Measurements from ENCODE around the gene PEX1.

The PEX1 gene

DNA sequence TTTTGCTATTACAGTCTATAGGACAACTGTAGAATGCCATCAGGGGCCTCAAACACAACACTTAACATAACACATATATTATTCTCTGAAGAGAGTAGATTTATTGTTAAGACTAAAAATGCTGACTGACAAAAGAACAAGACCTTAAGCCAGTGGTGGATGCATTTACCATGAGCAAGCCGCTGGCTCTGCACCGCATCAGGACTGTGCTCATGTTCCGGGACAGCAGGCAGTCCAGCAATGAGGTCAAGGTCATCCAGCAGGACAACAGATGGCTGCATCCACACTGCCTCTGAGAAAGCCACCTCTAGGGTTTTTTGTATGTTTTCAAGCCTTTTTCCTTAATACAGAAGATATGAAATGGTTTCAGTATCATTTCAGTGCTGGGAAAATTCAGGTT lies 23.8 kb downstream of the PEX1 start:
- TF ChIP-seq, protein P1, sequence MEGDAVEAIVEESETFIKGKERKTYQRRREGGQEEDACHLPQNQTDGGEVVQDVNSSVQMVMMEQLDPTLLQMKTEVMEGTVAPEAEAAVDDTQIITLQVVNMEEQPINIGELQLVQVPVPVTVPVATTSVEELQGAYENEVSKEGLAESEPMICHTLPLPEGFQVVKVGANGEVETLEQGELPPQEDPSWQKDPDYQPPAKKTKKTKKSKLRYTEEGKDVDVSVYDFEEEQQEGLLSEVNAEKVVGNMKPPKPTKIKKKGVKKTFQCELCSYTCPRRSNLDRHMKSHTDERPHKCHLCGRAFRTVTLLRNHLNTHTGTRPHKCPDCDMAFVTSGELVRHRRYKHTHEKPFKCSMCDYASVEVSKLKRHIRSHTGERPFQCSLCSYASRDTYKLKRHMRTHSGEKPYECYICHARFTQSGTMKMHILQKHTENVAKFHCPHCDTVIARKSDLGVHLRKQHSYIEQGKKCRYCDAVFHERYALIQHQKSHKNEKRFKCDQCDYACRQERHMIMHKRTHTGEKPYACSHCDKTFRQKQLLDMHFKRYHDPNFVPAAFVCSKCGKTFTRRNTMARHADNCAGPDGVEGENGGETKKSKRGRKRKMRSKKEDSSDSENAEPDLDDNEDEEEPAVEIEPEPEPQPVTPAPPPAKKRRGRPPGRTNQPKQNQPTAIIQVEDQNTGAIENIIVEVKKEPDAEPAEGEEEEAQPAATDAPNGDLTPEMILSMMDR (conservative IDR thresholded peaks at IDR 0.05): no peak
- H3K27ac ChIP-seq: no peak overlapping the region

DNA sequence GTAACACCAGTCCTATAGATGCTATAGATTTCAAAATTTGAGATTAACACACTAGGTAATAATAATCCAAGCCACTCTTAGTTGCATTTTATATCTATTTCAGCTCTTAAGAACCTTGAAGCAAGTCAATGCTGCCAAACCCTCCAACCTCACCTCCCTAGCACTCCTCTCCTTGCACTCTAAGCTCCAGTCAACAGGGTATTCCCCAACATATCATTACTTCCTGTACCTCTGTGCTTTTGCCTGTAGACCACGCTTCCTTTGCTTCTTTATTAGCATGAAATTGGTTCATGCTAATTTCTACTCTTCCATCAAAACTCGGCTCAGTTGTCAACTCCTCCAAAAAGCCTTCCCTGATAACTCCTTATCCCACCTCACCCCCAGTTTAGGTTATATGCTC lies 24.6 kb downstream of the PEX1 start:
- H3K27ac ChIP-seq: no peak overlapping the region
- TF ChIP-seq, protein P1 (conservative IDR thresholded peaks at IDR 0.05): no peak

DNA sequence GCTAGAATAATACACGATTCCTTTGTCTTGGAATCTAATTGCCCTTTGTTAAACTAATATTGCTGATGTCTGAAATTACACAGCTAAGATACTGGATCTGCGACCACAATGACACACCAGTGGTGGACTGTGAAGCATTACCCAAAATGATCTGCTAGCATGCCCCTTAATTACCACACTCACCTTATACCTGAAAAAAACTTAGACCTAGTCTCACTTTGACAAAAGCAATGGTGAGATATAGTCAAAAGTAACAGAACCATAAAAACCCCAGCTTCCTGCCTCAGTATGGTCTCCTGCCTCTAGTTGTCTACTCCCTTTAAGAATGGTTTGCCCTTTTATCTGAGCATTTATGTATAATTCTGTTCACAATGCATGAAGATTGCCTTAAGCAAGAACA lies 29.8 kb downstream of the PEX1 start:
- no peak overlapping the region for H3K27ac ChIP-seq
- TF ChIP-seq, protein P1 (conservative IDR thresholded peaks at IDR 0.05): no peak

DNA sequence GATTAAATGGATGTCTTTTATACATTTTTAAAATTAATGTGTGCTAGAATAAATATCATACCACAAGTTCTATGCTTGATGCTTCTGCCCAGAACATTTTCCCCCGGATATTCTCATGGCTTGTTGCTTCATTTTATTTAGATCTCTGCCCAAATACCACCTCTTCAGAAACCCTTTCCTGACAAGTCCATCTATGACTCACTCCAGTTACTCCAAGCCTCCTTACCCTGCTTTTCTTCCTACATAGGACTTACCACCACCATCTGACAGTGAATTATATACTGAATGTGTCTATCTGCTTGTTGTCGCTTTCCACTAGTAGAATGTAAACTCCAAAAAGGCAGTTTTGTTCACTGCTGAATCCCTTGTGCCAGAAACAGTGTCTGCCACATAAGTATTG lies 31.4 kb downstream of the PEX1 start:
- TF ChIP-seq, protein P1 (conservative IDR thresholded peaks at IDR 0.05): no peak
- no peak overlapping the region for H3K27ac ChIP-seq

DNA sequence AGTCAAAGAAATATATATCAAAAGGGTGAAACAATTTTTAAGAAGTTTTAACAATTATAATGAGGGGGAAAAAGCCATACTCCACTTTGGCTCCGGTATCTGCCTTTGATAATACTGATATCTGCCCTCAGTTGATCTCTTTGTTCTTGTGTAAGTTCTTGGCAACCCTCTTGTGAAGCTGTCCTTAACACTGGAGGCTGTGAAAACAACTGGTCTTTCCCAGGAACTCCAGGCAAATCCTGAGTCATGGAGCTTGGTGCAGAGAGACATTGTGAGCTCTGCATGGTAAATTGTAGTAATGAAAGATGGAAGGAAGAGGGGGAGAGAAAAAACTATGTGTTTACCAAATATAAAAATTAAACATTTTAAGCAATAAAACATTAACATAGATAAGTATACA lies 38.7 kb downstream of the PEX1 start:
- TF ChIP-seq, protein P1 (conservative IDR thresholded peaks at IDR 0.05): no peak
- no peak overlapping the region for H3K27ac ChIP-seq

DNA sequence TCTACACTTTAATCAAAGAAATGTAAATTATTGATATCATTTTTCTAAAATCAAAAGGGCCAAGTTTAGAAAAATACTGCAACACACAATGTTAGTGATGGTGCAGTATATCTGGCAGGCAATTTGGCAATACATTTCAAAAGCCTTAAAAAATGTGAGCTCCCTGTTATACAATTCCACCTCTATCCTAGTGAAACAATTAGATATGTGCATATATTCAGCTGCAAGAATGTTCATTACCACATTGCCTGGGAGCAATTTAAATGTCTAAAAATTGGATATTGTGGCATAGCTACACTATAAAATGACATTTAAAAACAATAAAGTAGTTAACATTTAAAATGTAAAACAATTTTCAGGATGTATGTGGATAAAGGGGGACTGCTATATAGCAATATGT lies 40.5 kb downstream of the PEX1 start:
- TF ChIP-seq, protein P1 (conservative IDR thresholded peaks at IDR 0.05): no peak

DNA sequence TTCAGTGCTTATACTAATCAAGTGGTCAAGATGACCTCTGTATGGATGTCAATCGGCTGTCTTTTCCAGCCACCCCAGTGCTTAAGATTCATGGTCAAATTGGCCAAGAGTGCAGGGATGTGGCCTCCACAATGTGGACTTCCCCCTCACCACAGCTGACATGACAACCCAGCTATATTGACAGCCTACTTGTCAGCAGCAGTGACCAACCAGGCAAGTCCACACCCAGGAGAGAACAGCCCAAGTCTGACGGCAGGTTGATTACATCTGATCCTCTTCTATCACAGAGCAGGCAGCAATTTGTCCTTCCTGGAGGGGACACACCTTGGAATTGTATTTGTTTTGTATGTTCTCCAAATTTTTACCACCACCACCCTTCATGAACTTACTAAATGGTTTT lies 42.3 kb downstream of the PEX1 start:
- TF ChIP-seq, protein P1 (conservative IDR thresholded peaks at IDR 0.05): no peak
- no peak overlapping the region for H3K27ac ChIP-seq

More for the DNA sequence above, 40.5 kb downstream of the PEX1 start:
- no peak overlapping the region for H3K27ac ChIP-seq
